Left forelimb (tissue), 1 donor: ENCODE data around the gene KLHL30.
"Not testable (repeated sequence)": the region's sequence is repeated elsewhere in the genome, so short reads cannot be mapped to it uniquely, and the experiment has no call there.

ENCODE experiments used
- DNase-seq: peaks from one replicate; pipeline ENCODE4 v3.0.0-alpha.2; 2018; ENCODE audit warnings: low spot score

Gene KLHL30

DNA sequence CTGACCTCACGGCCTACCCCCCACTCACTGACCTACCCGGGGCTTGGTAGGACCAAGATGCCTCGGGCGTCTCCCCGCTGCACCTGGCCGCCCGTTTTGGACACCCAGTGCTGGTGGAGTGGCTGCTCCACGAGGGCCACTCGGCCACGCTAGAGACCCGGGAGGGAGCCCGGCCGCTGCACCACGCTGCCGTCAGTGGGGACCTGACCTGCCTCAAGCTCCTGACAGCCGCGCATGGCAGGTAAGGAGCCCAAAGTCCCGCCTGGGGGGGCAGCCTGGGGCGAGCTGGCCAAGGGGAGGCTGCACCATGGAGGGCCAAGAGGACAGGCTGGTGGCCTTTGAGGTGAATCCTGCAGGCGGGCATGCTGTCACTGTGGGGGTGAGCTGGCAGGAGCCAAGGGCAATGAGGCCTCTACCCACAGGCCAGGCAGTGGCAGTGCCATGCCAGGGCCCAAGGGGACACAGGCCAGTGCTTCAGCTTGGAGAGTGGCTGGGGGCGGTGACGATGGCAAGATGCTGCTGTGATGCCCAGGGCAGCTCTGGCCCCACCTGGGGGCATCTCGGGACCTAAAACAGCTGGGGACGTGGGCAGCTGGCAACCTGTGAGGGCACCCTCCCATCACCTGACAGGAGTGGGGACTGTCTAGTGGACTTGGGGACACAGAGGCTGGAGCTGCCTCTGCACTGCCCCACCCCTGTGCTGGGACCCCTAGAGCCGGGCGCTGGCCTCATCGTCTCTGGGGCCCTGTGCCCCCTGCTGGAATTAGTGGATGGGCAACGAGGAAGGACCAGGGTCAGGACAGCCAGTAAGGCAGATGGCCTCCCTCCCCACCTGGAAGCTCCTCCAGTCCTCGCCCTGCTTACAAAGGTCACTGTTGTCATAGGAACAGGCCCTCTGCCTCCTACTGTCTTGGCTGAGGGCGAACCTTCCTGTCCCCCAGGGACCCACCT lies 36.3 kb upstream of the KLHL30 start:
- peak; percentile 53 for DNase-seq

DNA sequence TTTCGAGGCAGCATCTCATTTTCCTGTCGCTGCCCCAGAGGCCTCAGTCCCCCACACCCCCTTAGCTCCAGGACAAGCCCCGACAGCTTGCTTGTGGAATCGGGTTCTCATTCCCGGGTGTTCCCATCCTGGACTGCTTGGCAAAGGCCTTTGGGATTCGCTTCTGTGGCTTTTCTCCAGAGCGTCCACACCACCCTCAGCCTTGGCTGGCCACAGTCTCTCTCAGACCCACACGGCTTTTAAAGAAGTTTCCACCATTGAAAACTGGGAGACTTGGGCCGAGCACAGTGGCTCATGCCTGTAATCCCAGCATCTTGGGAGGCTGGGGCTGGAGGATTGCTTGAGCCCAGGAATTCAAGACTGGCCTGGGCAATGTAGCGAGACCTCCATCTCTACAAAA lies 35.6 kb upstream of the KLHL30 start:
- peak; percentile 37 for DNase-seq

DNA sequence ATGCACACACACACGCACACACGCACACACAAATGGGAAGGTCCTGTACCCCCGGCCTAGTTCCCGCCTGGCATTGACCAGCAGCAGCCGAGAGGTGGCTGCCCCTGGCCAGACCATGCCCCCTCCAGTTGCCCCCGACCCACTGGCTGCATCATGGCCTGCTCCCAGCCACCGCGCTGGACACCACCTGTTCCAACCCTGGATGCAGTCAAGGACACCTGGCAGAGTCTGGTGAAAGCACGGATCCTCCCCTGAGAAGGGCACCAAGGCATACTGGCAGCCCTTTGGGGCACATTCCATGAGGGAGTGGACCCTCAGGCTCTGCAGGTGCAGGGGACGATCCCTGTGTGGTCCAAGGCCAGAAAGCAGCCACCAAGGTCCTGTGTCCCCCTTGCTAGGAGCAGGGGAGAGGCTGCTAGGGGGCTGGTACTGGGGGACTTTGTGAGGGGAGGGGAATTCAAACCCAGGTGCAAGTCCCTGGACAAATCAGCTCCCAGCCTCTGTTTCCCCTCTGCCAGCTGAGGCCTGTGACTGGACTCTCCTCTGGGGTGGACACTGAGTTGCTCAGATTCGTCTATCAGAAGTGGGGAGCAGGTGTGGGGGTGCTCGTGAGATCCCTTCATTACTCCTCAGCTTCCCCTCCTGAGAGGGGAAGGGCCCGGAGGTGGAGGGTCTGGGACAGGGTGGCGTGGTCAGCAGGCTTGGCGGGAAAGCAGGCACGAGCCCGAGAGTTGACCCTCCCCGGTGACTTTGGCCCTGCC lies 34.8 kb upstream of the KLHL30 start:
- peak; percentile 31 for DNase-seq

GRCh38 chr2:238104226-238104690 lies 34.2 kb upstream of the KLHL30 start:
- peak; percentile 60 for DNase-seq

DNA sequence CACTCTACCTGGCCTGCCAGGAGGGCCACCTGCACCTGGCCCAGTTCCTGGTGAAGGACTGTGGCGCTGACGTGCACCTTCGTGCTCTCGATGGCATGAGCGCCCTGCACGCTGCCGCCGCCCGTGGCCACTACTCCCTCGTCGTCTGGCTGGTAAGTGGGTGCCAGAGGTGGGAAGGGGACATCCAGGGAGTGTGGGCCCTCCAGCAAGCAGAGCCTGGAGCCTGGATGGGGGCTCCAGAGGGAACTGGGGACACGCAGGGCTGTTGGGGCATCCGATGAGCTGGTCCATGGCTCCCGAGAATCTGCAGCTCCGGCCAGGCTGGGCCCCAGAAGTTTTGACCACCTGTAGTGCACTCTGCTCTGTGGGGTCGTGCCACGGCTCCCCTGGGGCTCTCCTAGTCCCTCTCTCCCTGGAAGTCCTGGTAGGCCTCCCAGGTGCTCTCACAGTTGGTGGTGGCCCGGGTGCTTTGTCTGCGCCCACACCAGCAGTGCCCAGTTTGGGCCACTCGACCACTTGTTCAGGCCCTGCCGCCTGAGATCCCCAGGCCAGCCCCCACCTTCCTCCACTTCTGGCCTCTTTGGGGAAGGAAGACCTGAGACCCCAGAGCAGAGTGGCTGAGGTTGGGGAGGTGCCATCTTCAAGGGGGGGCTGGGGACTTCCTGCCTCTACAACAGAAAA lies 33.6 kb upstream of the KLHL30 start:
- DNase-seq = peak; percentile 52

- peak; percentile 48 for DNase-seq
Observed at GRCh38 chr2:238105506-238106338, 32.7 kb upstream of the KLHL30 start.

- peak; percentile 50 for DNase-seq
Observed at GRCh38 chr2:238106339-238106697, 32.1 kb upstream of the KLHL30 start.

GRCh38 chr2:238106698-238107524 lies 31.6 kb upstream of the KLHL30 start:
- peak; percentile 55 for DNase-seq

DNA sequence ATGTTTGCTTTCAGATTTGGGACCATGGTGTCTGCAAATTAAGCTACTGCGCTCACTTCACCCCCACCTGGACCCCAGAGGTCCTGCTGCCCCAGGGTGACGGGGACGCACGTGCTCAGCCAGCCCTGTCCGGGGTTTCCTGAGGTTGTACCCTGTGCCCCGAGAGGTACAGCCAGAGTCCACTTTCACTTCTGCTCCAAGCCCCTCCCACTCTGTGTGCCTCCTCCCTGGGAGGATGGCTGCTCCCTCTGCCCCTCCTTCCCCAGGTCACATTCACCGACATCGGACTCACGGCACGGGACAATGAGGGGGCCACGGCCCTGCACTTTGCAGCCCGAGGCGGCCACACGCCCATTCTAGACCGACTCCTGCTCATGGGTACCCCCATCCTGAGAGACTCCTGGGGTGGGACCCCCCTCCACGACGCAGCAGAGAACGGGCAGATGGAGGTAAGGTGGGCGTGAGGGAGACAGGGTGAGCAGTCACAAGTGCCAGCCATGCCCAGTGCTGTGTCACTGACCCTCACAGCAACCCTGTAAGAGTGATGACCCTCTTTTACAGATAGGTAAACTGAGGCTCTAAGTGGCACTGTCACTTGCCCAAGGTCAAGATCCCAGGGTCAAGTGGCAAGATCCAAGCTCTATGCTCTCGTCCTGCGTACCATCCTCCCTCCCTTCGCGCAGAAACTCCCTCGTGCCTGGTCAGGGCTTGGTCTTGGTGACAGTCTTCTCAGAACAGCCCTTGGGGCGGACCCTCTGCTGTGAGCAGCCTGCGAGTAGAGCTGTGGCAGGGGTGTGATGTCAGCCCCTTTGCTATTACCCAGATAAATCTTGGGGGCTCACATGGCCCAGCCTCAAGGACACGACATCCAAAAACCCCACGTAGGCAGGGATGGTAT lies 30.7 kb upstream of the KLHL30 start:
- peak; percentile 36 for DNase-seq

- DNase-seq = peak; percentile 56
Observed at GRCh38 chr2:238108423-238109183, 29.9 kb upstream of the KLHL30 start.

DNA sequence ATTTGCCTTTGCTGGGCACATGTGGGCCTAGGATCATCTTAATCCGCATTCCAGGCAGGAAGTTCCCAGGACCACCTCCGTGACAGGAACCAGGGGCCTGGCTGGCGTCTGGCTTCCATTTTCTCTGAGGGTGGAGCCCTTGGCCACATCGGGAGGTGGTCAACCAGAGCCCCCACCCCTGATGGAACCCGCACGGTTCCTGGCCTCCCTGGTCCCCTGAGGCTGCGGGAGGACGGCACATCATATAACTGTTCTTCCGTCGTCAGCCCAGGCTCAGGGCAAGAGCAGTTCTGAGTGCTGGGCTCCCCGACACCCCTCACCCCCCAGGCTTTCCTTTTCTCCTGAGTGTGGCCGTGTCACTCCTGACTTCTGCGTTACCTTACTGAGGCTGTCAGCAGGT lies 24.9 kb upstream of the KLHL30 start:
- no peak for DNase-seq

GRCh38 chr2:238114331-238114841 lies 24.1 kb upstream of the KLHL30 start:
- DNase-seq = no peak

GRCh38 chr2:238114851-238115660 lies 23.4 kb upstream of the KLHL30 start:
- DNase-seq = no peak

DNA sequence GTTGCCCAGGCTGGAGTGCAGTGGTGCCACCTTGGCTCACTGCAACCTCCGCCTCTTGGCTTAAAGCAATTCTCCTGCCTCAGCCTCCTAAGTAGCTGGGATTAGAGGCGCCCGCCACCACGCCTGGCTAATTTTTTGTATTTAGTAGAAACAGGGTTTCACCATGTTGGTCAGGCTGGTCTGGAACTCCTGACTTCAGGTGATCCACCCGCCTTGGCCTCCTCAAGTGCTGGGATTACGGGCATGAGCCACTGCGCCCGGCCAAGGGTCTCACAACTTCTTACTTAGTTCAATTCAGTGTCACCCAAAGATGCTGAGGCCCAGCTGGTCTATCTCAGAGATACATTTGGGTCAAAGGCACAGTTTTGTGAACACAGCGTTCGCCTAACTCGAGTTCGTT lies 22.8 kb upstream of the KLHL30 start:
- DNase-seq = not testable (repeated sequence)

DNA sequence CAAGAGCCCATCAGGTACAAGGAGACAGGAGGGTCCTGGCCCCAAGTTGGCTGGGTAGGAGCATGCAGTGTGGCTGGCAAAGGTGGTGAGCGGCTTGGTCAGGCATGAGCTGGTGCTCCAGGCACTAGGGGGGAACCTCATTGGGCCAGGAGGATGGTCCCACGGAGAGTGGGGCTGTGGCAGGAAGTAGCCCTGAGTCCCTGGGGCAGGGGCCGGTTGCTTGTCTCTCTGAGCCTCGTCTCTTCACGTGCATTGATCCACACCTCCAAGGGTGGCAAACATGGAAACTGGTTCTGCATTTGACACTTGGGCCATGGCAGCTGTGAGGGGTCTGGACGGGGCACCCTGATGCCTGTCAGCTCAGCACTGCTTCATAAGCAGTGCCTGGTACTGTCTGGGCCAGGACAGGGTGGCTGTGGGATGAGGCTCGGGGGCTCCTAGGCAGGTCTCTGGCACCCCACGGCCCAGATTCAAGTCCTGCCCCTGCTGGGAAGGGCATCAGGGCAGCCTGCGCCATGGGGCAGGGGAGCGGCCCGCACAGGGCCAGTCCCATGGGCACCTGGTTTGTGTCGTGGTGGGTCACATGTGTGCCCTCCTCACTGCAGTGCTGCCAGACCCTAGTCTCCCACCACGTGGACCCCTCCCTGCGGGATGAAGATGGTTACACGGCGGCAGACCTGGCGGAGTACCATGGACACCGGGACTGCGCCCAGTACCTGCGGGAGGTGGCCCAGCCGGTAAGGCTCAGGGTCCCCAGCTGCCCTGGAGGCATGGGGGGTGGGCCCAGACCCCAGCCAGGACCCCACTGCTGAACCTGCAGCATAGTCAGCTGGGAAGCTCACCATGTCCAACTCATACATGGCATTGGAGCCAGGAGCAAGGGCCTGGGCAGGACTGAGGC lies 21.9 kb upstream of the KLHL30 start:
- no peak for DNase-seq
